D721Med (cell line): ENCODE data around the gene TNFAIP8L3.

Experiments used
- DNase-seq: peaks from one replicate; pipeline ENCODE4 v3.0.0; 2011; ENCODE audit warnings: low spot score; ENCODE audit not compliant: insufficient read length
- FAIRE-seq: peaks from 2 replicates; lab custom pipeline; 2011; peaks lifted over from hg19 to GRCh38; lab: Jason Lieb, UNC
- TF ChIP-seq, protein P1 (sequence below): IDR thresholded peaks from 2 replicates; pipeline ENCODE4 v1.5.1; 2012; ENCODE audit warnings: mild to moderate bottlenecking, control low read depth; ENCODE audit not compliant: insufficient read depth; ENCODE audit errors: missing control alignments

Gene TNFAIP8L3

DNA sequence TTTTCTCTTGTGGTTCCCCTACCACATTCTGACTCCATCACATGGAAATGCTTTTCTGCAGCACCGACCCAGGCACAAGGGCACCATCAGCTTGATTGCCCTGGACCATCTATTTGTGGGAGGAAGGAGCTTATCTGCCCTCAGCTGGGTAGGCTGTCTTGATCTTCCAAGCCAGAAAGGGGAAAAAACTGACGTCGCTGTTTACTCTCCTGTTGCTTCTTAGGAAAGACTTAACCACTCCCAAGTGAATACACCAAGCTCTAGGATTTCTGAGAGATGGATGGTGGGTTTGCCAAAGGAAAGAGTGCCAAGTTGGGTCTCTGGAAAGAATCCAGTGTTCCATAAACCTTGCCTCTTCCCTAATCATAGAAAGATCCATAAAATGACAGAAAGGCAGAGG is 4.0 kb downstream of the TNFAIP8L3 start:
- TF ChIP-seq, protein P1, sequence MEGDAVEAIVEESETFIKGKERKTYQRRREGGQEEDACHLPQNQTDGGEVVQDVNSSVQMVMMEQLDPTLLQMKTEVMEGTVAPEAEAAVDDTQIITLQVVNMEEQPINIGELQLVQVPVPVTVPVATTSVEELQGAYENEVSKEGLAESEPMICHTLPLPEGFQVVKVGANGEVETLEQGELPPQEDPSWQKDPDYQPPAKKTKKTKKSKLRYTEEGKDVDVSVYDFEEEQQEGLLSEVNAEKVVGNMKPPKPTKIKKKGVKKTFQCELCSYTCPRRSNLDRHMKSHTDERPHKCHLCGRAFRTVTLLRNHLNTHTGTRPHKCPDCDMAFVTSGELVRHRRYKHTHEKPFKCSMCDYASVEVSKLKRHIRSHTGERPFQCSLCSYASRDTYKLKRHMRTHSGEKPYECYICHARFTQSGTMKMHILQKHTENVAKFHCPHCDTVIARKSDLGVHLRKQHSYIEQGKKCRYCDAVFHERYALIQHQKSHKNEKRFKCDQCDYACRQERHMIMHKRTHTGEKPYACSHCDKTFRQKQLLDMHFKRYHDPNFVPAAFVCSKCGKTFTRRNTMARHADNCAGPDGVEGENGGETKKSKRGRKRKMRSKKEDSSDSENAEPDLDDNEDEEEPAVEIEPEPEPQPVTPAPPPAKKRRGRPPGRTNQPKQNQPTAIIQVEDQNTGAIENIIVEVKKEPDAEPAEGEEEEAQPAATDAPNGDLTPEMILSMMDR, result no peak
- no peak for DNase-seq
- no peak for FAIRE-seq

DNA sequence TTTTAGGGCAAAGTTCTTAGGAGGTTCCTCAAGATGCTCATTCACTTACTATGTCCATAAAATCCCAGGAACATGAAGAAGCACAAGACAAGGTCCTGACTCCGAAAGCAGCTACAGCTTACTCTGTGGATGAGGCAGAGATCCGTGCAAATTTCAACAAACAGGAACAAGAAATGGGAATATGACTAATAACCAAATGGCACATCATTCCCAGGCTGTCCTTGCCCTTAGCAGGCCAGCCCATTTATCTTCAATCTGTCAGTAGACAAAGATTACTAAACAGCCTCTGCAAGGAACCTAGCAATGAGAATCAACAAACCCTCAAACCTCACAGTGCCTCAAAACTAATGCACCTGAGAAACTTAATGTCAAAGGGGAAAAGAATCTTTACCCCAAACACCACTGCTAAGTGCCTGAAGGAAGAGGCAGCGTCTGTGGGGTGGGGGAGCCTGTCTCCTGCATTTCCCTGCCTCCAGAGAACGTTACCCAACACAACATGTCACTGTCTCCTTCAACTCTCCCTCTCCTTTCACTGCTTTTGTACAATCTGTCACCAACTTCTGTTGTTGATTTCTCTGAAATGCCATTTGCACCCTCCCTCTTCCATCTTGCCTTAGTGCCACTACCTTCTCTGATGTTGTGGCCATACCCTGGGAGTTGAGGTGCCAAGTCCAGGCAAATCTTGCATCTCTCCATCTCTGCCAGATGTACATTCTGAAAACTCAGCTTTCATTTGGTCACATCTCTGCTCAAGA is 4.8 kb downstream of the TNFAIP8L3 start:
- TF ChIP-seq, protein P1, result no peak
- no peak for FAIRE-seq
- DNase-seq, result no peak

DNA sequence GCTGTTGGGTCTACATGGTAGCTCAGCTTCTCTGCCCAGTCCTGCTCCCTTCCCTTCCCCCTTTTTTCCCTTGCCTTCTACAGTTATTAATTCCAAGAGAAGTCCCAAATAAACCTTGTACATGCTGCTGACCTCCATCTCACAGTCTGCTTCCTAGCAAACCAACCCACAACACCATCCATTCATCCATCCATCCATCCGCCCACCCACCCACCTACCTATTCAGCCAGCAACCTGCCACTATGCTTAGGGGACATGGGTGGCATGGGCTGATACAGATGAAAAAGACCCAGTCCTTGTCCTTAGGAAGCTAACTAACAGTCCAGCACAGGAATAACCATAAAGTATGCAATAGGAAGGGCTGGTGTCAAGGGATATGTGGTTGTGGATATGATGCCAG is 5.7 kb downstream of the TNFAIP8L3 start:
- DNase-seq (no peak), FAIRE-seq (no peak)
- TF ChIP-seq, protein P1, result no peak

DNA sequence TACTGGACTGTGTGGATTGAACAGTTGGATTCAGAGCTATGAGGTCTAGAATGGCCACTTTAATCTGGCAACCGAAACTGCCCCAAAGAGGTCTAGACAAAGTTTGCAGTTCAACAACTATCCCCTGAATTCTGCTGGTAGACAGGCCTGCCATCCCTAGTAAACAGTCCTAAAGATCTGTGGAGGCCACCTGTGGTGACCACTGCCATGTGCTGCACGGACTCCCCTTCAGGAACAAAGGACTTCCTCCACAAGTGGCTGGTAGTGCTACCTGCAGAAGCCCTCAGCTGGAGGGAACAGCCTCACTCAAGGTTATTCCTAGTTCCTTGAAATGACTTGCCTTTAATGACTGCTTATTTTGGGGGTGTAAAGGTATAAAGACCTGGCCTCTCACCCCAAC is 6.1 kb downstream of the TNFAIP8L3 start:
- DNase-seq (no peak), FAIRE-seq (no peak)
- TF ChIP-seq, protein P1, result no peak

DNA sequence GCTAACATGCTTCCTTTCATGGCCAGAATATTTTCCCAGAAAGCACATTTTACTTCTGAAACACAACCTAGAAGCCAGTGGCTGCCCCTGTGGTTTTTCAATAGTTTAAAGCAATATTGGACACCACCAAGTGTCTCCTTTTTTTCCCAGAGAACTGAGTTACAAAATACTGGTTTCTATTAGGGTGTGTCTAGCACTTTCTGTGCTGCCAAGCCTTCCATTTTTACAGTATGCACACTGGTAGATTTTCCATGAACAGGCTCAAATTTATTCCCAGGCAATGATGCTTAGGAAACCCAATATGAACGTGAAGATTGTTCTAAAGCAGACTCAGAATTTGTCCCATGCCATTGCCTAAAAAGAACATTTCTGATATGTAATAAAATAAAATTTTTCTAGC is 7.2 kb downstream of the TNFAIP8L3 start:
- TF ChIP-seq, protein P1, result no peak
- DNase-seq, result no peak
- no peak for FAIRE-seq

DNA sequence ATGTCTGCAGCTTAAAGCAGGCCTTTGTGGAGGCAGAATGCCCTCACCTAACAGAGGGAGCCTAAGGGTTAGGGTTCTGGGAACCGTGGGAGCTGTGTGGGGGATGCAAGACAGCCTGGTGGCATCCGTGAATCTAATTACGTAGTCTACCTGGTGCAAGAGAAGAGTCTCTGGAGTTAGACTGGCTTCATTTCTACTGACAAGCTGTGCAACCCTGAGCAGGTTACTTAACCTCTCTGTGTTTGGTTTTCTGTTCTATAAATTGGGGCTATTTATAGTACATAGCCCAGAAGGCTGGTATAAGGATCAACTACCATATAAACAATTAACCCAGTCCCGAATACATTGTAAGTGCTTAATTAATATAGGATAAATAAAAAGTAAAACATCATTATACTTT is 8.3 kb downstream of the TNFAIP8L3 start:
- DNase-seq, result no peak
- no peak for FAIRE-seq
- TF ChIP-seq, protein P1, result no peak

DNA sequence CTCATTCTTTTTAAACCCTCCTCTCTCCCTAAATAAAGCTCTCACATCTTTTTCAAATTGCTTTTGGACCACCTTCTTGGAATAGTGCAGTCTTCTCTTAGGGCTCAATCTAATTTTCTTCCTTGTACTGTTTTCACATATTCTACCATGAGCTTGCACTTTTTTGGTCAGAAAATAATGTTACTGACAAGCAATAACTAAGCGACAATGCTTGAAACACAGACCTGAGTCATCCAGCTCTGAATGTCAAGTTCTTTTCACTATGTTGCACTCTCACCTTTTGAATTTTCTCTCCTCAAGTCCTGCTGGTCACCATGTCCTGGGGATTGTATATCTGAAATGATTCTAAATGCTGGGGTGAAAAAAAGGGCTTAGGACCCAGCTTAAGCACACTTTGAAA is 8.9 kb downstream of the TNFAIP8L3 start:
- TF ChIP-seq, protein P1, result no peak
- FAIRE-seq (no peak), DNase-seq (no peak)
